ENCODE measurements around the gene HCN2.

- TF ChIP-seq CTCF (conservative IDR thresholded peaks at IDR 0.05) (no peak), EZH2 (IDR thresholded peaks at IDR 0.05; ENCODE audit: low read depth) (no peak)
These were observed 13.0 kb downstream of the HCN2 start for GRCh38 chr19:602391-603301.

Measured in PC-9 (cell line).